Measurements from ENCODE around the gene GBX1.

The GBX1 gene

DNA sequence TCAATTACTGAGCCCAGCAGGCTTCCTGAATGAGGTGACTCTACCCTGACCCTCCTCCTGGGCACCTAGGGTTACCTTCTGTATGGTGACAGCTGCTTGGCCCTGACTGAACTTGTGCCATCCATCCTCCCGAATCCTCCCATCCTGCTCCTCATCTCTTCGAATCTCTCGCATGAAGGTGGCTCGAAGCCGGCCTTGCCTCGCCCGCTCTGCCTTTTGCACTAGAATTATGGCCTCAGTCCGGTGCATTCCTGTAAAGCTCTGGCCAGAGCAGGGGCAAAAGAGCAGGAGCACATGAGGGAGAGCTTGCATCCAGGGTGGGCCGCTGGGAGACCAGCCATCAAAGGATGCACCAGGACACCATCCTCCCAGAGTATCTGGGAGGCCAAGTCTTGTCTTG is 35.3 kb upstream of the GBX1 start:
- DNase-seq (ENCODE audit: low read depth) = no peak
- H3K4me3 ChIP-seq (replicated peaks; ENCODE audit: low read depth, low read length) = no peak overlapping the region
- TF ChIP-seq CTCF (IDR thresholded peaks at IDR 0.05; ENCODE audit: low read length, missing control alignments) = no peak

- no peak overlapping the region for H3K4me3 ChIP-seq (replicated peaks; ENCODE audit: low read depth, low read length)
- no peak for DNase-seq (ENCODE audit: low read depth)
- TF ChIP-seq CTCF (IDR thresholded peaks at IDR 0.05; ENCODE audit: low read length, missing control alignments) = no peak
Measured at GRCh38 chr7:151201751-151202150, 34.3 kb upstream of the GBX1 start.

GRCh38 chr7:151201344-151201743 is 33.9 kb upstream of the GBX1 start:
- no peak for TF ChIP-seq CTCF (IDR thresholded peaks at IDR 0.05; ENCODE audit: low read length, missing control alignments)
- DNase-seq (ENCODE audit: low read depth) = no peak
- no peak overlapping the region for H3K4me3 ChIP-seq (replicated peaks; ENCODE audit: low read depth, low read length)

DNA sequence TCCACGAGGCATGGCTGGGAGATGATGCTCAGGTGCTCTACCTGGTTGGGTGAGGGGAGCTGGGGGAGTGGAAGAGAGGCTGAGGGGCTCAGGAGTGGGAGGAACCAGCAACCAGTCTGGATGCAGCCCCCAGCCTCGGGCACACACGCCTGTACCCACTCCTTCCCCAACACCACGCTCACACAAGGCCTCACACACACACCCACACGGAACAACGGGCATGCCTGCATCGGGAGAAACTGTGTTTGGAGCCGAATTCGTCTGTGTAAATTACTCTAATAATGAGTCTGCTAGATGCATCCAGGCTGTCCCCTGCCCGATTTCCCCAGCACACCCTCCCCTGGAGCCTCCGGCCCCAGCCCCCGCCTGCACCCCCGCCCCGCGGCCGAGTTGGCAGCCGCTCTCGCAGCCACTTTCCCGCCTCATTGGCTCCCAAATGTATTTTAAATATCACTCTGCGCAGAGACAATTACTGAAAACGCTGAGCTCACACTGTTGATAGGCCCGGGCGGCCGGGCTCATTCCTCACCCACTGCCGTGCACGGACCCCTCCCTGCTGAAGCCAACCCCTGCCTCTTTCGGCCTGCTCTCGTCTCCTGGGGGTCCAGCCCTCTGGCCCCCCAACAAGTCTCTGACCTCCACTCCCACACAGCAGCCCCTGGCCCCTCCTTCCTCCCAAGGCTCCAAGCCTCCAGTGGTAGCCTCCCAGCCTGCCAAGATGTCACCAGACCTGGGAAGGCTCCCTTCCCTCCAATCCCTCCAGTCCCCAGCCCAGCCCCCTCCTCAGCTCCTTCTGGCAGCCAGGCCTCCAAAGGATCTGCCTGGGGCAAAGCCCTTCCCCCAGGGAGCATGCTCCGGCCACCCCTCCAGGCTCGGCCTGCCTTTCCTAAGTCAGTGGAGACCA is 31.7 kb upstream of the GBX1 start:
- no peak for TF ChIP-seq CTCF (IDR thresholded peaks at IDR 0.05; ENCODE audit: low read length, missing control alignments)
- no peak overlapping the region for H3K4me3 ChIP-seq (replicated peaks; ENCODE audit: low read depth, low read length)
- DNase-seq (ENCODE audit: low read depth) = no peak

GRCh38 chr7:151197932-151198331 is 30.4 kb upstream of the GBX1 start:
- TF ChIP-seq CTCF (IDR thresholded peaks at IDR 0.05; ENCODE audit: low read length, missing control alignments) = no peak
- H3K4me3 ChIP-seq (replicated peaks; ENCODE audit: low read depth, low read length) = no peak overlapping the region
- DNase-seq (ENCODE audit: low read depth) = no peak

DNA sequence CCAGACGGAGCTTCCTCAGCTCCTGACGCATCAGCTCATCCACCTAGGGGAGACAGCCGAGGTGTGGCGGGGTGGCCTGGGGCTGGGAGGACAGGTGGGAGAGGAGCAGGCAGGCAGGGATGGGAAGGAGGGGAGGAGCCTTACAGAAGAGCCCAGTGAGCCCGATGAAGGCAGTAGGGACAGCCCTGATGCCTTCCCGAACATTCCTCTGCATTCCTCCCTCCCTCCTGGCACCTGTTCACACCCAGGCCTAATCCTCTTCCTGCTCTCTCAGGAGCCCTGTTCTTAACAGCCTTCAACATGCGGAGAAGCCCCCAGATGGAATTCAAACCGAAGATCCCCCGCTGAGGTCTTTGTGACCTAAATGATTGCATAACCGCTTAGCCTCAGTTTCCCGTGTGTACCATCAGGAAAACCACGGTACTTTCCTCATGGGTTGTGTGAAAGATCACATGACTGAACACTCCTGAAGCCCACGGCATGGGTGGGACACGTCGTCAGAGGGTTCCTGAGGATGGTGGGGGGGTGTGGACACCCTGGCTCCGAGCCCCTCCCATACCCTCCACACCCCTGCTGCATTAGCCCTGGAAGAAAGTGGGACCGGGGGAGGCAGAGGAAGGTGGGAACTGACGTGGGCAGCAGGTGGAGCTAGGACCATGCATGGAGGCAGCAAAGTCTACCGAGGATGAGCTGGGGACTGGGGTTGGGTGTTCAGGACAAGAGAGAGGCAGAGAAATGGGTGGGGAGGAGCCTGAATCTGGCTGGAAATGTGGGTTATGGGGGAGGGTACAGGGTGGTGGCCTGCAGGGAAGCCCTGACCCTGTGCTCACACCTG is 28.3 kb upstream of the GBX1 start:
- TF ChIP-seq CTCF (IDR thresholded peaks at IDR 0.05; ENCODE audit: low read length, missing control alignments) = no peak
- no peak for DNase-seq (ENCODE audit: low read depth)
- no peak overlapping the region for H3K4me3 ChIP-seq (replicated peaks; ENCODE audit: low read depth, low read length)
